ENCODE results near the gene ZBTB20. TPM values are rescaled to one million over a fixed set of nuclear protein-coding genes. Genes with fewer than 3 reads are reported as not detected.

Gene ZBTB20
- total RNA-seq, 1 experiment from 2014 or later: 25.9 TPM

- DNase-seq (ENCODE audit: low read depth): no peak
Observed at GRCh38 chr3:115021061-115021460, 126.0 kb downstream of the ZBTB20 start.

DNA sequence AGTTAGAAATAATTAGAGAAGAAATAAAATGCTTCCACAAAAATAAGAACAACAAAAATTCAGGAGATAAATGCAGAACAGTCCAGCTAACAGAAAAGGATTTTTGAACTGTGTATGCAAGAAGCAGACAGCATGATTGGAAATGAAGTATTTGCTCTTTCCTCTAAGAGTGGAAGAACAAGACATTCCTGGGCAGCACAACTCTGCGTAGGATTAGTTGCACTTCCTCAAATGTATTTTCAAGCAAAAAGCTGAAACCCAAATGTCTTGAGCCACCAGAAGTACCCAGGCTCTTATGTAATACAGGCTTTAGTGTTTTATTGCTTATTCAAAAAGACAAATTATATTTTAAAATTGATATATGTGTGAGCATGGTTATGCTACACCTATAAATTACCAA, 127.2 kb downstream of the ZBTB20 start:
- no peak for DNase-seq (ENCODE audit: low read depth)

- no peak for DNase-seq (ENCODE audit: low read depth)
Observed at GRCh38 chr3:115018694-115019093, 128.4 kb downstream of the ZBTB20 start.

DNA sequence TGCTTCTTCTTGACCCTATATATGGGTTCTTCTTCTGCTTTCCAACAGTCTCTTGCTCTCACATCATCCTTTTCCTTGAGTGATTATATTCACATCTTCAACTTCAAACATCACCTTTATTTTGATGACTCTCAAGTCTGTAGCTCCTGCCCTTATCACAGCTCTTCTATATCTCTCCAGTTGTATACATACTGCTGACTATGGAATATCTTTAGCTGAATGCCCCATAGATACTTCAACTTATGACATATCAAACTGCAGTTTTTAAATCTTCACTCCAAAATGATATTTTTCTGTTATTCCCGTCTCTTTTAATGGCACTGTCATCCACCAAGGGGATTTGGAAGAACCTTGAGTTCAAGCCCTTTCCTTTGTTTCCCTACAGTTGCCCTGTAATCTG, 139.1 kb downstream of the ZBTB20 start:
- DNase-seq (ENCODE audit: low read depth): no peak

- no peak for DNase-seq (ENCODE audit: low read depth)
Observed at GRCh38 chr3:115004201-115005140, 142.6 kb downstream of the ZBTB20 start.

DNA sequence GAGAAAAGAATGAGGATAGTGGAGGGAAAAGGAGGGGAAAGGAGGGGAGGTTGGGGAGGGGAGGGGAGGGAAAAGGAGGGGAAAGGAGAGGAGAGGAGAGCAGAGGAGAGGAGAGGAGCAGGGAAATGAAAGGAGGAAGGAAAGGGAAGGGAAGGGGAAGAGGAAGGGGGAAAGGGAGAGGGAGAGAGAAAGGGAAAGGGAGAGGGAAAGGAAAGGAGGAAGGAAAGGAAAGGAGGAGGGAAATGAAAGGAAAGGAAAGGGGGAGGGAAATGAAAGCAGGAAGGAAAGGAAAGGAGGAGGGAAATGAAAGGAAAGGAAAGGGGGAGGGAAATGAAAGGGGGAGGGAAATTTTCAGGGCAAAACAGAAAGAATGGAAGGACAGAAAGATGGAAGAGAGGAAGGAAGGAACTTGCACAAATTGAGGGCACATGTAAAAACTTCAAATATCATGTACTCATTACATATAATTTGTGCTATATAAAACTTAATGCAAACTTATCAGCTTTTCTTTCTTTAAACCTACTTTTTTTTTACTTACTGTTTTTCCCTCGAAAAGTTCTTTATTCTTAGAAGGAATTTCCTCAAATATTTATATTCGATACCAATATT, 148.0 kb downstream of the ZBTB20 start:
- no peak for DNase-seq (ENCODE audit: low read depth)

DNA sequence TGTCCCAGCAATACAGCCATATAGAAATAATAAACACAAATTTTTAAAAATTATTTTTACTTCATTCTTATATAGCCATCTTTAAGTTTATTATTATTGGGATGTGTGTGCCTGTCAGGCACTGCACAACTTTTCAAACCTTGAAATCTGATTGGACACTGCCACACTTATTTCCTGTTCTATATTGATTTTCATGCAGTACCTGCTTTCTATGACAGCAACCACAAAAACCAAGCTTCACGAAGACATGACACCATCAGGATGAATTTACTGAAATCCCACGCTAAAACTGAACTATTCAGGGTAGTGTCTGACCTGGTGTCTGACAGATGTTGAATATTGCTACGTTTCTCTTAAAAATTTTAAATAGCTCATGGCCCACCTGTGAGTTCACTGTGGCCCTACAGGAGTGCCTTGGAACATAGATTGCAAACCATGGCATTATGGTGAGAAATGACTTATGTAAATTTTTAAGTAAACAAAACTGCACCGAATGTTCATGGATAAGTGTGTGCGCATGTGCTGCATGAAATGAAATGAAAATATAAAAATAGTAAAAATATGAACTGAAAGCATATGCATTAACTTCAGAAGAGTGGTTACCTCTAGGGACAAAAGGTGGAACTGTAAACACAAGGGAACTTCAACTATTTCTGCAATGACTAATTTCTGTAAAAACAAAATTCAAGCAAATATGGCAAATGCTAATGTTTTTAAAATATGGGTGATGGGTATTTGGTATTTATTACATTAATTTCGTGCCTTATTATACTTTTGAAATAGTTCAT, 152.3 kb downstream of the ZBTB20 start:
- no peak for DNase-seq (ENCODE audit: low read depth)

- DNase-seq (ENCODE audit: low read depth): no peak
Observed at GRCh38 chr3:114985776-114986175, 161.3 kb downstream of the ZBTB20 start.

DNA sequence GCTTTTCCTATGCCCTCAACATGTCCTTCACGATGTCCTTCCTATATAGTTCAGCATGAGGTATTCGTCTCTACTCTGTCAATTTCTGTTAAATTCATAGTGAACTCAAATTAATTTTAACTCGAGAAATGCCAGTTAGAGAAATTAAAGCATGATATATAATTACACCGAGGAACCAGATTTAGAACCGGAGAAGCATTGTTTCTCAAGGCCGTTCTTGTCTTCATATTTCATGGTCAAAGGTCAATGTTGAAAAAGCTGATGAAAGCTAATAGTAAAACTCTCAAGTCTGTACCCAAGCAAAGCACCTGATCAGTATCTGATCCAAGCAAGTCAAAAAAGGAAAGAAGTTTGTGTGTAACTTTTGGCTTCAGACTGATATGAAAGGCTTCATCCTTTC, 163.8 kb downstream of the ZBTB20 start:
- no peak for DNase-seq (ENCODE audit: low read depth)

- DNase-seq (ENCODE audit: low read depth): no peak
Observed at GRCh38 chr3:114974387-114974786, 172.7 kb downstream of the ZBTB20 start.

DNA sequence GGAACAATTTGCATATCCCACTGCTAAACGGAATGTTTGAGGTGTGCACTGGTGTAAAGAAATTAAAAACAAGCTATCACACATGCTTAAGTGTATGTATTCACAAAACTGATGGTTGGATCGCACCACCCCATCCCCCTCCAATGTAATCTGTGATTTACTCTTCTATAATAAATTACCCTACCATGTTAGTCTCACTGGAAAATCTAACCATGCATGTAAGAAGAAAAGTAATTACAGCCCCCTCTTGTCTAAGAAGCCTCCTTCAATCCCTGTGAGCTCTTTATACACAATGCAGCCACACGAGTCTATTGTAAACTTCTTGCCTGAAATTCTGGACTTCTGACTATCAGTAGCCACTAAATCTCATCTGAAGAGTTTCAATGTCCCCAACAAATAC, 173.6 kb downstream of the ZBTB20 start:
- DNase-seq (ENCODE audit: low read depth): no peak

- no peak for DNase-seq (ENCODE audit: low read depth)
Observed at GRCh38 chr3:114967168-114967567, 179.9 kb downstream of the ZBTB20 start.

- DNase-seq (ENCODE audit: low read depth): no peak
Observed at GRCh38 chr3:114962189-114962588, 184.9 kb downstream of the ZBTB20 start.

- DNase-seq (ENCODE audit: low read depth): no peak
Observed at GRCh38 chr3:114958930-114959329, 188.2 kb downstream of the ZBTB20 start.

- DNase-seq (ENCODE audit: low read depth): no peak
Observed at GRCh38 chr3:114953800-114954199, 193.3 kb downstream of the ZBTB20 start.

DNA sequence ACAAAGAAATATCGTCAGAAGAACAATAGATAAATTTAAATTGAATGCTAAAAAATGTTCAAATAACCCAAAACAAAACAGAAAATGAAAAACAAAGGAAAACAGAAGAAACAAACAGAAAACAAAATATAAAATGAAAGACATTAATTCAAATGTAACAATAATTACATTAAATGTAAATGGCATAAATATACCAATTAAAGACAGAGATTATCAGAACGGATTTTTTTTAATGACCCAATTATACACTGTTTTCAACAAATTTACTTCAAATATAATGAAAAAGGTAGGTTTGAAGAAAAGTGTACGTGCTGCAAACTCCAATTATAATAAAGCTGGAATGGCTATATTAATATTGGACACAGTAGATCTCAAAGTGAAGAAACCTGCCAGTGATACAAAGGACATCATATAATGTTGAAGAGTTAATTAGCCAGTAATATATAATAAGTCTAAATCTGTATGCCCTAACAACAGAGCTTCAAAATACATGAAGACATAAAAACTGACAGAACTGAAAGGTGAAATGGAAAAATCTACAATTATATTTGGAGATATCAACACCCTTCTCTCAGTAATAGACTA, 193.8 kb downstream of the ZBTB20 start:
- DNase-seq (ENCODE audit: low read depth): no peak

- no peak for DNase-seq (ENCODE audit: low read depth)
Observed at GRCh38 chr3:114942773-114943172, 204.3 kb downstream of the ZBTB20 start.

- DNase-seq (ENCODE audit: low read depth): no peak
Observed at GRCh38 chr3:114941626-114942309, 205.3 kb downstream of the ZBTB20 start.

- no peak for DNase-seq (ENCODE audit: low read depth)
Observed at GRCh38 chr3:114939920-114940319, 207.2 kb downstream of the ZBTB20 start.

- no peak for DNase-seq (ENCODE audit: low read depth)
Observed at GRCh38 chr3:114933407-114933806, 213.7 kb downstream of the ZBTB20 start.

DNA sequence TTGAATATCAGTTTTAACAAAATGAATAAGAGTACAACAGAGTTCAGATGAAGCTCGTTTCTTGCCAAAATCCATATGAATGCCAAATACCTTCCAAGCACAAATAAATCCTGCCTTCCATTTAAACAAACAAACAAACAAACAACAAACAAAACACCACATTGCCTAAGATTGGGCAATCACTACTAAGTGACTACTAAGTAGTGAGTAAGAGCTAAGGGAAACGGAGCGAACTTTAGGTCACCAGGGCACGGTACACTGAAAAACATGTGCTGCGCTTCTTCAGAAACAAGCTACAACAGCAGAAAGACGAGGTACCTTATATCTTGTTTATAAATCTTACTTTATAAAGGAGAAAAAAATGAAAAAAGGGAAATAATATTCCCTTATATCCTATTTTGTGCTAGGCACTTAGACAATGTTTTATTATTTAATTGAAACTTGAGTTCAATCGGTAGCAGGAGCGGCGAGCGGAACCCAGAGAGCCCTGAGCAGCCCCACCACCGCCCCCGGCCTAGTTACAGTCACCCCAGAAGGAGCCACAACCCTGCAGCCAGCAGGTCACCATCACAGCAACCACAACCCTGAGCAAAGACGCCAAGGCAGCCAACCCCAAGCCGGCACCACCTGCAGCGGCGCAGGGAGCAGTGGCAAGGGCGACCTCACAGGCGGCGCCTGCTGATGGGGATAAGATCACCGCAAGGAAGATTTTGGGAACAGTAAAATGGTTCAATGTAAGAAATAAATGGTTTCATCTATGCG, 216.9 kb downstream of the ZBTB20 start:
- DNase-seq (ENCODE audit: low read depth): no peak
